Lower leg skin (tissue), 3 donors: Measurements from ENCODE around the gene WDFY4.

Experiments
- CTCF ChIP-seq, 3 donors: fragments of 450-650 bp; IDR thresholded peaks; one replicate each; pipeline ENCODE4 v1.5.1; 2016; ENCODE audit warnings: antibody characterized with exemption in 3 of 3, mild to moderate bottlenecking in 3 of 3, moderate library complexity in 2 of 3
- POLR2A ChIP-seq, 2 donors: fragments of 450-650 bp; IDR thresholded peaks; one replicate each; pipeline ENCODE4 v1.6.1; 2016 to 2017; ENCODE audit warnings: antibody characterized with exemption in 2 of 2, mild to moderate bottlenecking in 1 of 2, moderate library complexity in 1 of 2

DNA sequence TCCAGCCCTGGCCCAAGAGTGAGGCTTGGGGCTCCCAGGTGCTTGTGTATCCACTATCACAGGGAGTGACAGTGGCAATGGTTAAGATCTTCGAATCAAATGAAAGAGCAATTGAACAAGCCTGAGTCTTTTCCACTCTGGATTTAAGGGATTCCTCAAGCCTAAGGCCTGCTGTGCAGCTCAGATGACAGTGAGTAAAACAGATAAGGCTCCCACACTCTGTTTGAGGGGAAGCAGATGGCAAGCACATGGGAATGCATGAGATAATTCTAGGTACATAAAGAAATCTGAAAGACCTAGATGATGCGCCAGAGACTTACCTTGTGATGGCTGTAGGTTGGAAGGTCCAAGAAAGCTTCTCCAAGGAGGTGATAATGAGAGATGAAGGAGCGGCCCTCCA is 159.9 kb downstream of the WDFY4 start:
- TF ChIP-seq CTCF (IDR thresholded peaks at IDR 0.05) = no peak
- TF ChIP-seq POLR2A (IDR thresholded peaks at IDR 0.05) = no peak
